ENCODE results near the gene DHX30. TPM values are rescaled to one million over a fixed set of nuclear protein-coding genes. Genes with fewer than 3 reads are reported as not detected.

DHX30 gene
- total RNA-seq, 2 experiments from 2014 or later = 96.6 to 102 TPM

DNA sequence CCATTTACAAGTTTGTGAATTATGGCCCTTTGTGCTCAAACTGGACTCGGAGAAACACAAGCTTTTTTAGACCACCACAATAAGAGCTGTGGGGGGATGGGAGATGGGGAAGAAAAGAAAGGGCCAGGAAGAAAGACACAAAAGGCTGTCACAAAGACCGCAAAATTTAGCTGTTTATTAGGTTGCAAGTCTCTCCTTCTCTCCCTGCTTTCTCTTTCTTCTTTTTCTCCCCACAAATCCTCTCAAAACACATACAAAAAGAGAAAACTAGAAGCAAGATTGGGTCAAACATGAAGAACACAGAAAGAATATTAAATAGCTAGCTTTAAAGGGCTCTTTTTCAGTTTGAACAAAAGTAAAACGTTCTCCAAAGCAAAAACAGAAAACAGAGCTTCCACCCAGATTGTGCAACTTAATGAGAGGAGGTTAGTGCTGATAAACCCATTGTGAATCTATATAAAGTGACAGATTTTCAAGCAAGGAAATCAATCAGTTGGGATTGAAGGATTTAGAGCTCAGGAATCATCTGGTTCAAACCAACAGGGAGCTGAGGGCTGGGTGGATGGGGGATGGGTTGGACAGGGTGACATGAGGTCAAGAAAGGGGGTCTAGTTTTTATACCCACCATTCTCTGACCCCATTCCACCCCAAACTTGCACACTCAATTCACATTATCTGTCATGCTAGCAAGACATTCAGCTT is 87.3 kb downstream of the DHX30 start:
- ChIA-PET CTCF (ENCODE audit: unreplicated experiment) (no interaction called here), POLR2A (interaction anchor here (0.8 to 1.1 kb wide), 5 partner anchors 9 to 65 kb away, joined by 3 read pairs; no protein-coding TSS in a partner anchor)
- no peak for DNase-seq (ENCODE audit: low spot score)
- H3K9me2 ChIP-seq (ENCODE audit: insufficient read depth, low read length) = no peaks in the 10 kb centered on the region
- intact Hi-C loops (cut with micrococcal nuclease; ENCODE audit: unreplicated experiment) = no loop called here
- H3K4me2 ChIP-seq (ENCODE audit: low read length) = no peak overlapping the region
- H3K27ac ChIP-seq (ENCODE audit: low read depth, low read length, poor library complexity, severe bottlenecking) = no peak overlapping the region
- no peaks in the 10 kb centered on the region for H3K79me2 ChIP-seq (ENCODE audit: insufficient read depth, low read depth, low read length)
- H3K4me3 ChIP-seq (ENCODE audit: low read depth, low read length, poor library complexity, severe bottlenecking) = no peak overlapping the region
- H3K9me3 ChIP-seq (ENCODE audit: low read length) = no peaks in the 10 kb centered on the region
- H3K36me3 ChIP-seq (ENCODE audit: insufficient read depth, low read length) = peaks cover 5% of the 10 kb centered on the region; the same call in 1 of the 2 replicates
- H2AFZ ChIP-seq (ENCODE audit: low read length) = no peak overlapping the region
- no peaks in the 10 kb centered on the region for H4K20me1 ChIP-seq (ENCODE audit: insufficient read depth, low read length)
- peaks cover 2% of the 10 kb centered on the region for H3K4me1 ChIP-seq (ENCODE audit: insufficient read depth, low read length, poor library complexity, severe bottlenecking)
- TF ChIP-seq EZH2phosphoT487 (IDR thresholded peaks at IDR 0.05; ENCODE audit: borderline replicate concordance, low read depth, low read length) = no peak
- TF ChIP-seq, protein P1, sequence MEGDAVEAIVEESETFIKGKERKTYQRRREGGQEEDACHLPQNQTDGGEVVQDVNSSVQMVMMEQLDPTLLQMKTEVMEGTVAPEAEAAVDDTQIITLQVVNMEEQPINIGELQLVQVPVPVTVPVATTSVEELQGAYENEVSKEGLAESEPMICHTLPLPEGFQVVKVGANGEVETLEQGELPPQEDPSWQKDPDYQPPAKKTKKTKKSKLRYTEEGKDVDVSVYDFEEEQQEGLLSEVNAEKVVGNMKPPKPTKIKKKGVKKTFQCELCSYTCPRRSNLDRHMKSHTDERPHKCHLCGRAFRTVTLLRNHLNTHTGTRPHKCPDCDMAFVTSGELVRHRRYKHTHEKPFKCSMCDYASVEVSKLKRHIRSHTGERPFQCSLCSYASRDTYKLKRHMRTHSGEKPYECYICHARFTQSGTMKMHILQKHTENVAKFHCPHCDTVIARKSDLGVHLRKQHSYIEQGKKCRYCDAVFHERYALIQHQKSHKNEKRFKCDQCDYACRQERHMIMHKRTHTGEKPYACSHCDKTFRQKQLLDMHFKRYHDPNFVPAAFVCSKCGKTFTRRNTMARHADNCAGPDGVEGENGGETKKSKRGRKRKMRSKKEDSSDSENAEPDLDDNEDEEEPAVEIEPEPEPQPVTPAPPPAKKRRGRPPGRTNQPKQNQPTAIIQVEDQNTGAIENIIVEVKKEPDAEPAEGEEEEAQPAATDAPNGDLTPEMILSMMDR (conservative IDR thresholded peaks at IDR 0.05; ENCODE audit: low read length) = no peak
- no TSS peak for BruUV-seq (replicated peaks)

DNA sequence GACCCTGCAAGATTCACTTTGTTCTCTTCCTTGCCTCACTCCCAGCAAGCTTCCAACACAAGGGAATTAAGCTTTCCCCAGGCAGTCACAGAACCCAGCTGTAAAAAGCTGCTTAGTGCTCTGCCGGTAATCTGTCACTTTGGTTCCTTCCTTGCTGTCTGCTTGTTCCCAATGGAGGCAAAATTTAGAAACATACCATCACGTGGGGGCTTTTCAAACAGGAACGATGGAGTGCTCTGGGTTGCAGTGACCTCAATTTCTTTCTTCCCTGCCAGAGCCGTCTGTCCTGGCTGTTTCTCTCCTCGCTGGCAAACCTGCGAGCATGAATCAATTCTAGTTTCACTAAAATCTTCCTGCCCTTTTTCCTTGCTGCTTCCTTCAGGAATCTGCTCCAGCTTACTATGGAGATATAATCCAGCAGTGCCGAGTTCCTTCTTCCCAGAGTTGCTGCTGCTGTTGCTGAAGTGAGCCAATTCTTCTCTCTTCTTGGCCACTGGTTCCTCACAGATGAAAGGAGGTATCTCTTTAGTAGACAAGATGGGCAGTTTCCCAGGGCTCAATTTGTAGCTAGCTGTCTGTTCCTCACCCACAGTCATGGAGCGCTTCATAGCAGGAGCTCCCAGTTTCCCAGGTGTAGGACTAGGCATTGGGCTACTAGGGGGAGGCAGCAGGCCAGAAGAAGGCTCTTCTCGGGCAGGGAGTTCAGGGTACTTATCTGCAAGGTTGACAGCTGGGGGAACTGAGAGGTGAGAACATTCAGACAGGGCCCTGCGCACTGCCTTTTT is 88.1 kb downstream of the DHX30 start:
- POLR2A ChIA-PET = interaction anchor here (0.8 to 1.0 kb wide), 2 partner anchors 9 to 10 kb away, joined by 3 read pairs; no protein-coding TSS in a partner anchor
- H3K36me3 ChIP-seq (ENCODE audit: insufficient read depth, low read length) = peaks cover 5% of the 10 kb centered on the region; the same call in 1 of the 2 replicates
- H3K27ac ChIP-seq (ENCODE audit: low read depth, low read length, poor library complexity, severe bottlenecking) = no peak overlapping the region
- no peak for TF ChIP-seq EZH2phosphoT487 (IDR thresholded peaks at IDR 0.05; ENCODE audit: borderline replicate concordance, low read depth, low read length)
- H3K9me3 ChIP-seq (ENCODE audit: low read length) = no peaks in the 10 kb centered on the region
- no peaks in the 10 kb centered on the region for H4K20me1 ChIP-seq (ENCODE audit: insufficient read depth, low read length)
- no peak overlapping the region for H3K4me3 ChIP-seq (ENCODE audit: low read depth, low read length, poor library complexity, severe bottlenecking)
- DNase-seq (ENCODE audit: low spot score) = no peak
- H2AFZ ChIP-seq (ENCODE audit: low read length) = no peak overlapping the region
- H3K9me2 ChIP-seq (ENCODE audit: insufficient read depth, low read length) = no peaks in the 10 kb centered on the region
- H3K4me2 ChIP-seq (ENCODE audit: low read length) = no peak overlapping the region
- no TSS peak for BruUV-seq (replicated peaks)
- no peaks in the 10 kb centered on the region for H3K4me1 ChIP-seq (ENCODE audit: insufficient read depth, low read length, poor library complexity, severe bottlenecking)
- CTCF ChIA-PET (ENCODE audit: unreplicated experiment) = no interaction called here
- intact Hi-C loops (cut with micrococcal nuclease; ENCODE audit: unreplicated experiment) = no loop called here
- no peaks in the 10 kb centered on the region for H3K79me2 ChIP-seq (ENCODE audit: insufficient read depth, low read depth, low read length)

DNA sequence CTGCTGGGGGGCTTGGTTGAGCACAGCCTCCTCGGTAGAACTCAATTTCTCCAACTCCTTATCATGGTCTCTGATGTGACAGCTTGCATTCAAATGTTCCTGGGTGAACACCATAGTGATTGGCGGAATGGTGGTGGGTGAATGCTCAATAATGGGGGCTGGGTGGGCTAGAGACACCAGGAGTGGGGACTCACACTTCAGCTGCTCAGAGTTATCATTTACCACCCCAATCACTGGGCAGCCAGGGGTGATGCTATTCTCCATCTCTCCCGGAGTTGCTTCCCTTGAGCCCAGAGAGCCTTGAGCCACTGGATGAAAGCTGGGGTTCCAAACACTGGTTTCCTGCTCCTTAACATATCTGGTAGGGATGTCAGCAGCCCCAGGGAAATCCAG is 88.7 kb downstream of the DHX30 start:
- BruUV-seq (replicated peaks) = no TSS peak
- ChIA-PET POLR2A (no interaction called here), CTCF (ENCODE audit: unreplicated experiment) (no interaction called here)
- TF ChIP-seq, protein P1 (conservative IDR thresholded peaks at IDR 0.05; ENCODE audit: low read length) = no peak
- TF ChIP-seq EZH2phosphoT487 (IDR thresholded peaks at IDR 0.05; ENCODE audit: borderline replicate concordance, low read depth, low read length) = no peak
- no peak for DNase-seq (ENCODE audit: low spot score)
- Histone ChIP-seq H3K4me3 (ENCODE audit: low read depth, low read length, poor library complexity, severe bottlenecking) (no peak overlapping the region), H3K27ac (ENCODE audit: low read depth, low read length, poor library complexity, severe bottlenecking) (no peak overlapping the region), H3K79me2 (ENCODE audit: insufficient read depth, low read depth, low read length) (no peaks in the 10 kb centered on the region), H3K9me3 (ENCODE audit: low read length) (no peaks in the 10 kb centered on the region), H3K9me2 (ENCODE audit: insufficient read depth, low read length) (no peaks in the 10 kb centered on the region), H2AFZ (ENCODE audit: low read length) (no peak overlapping the region), H4K20me1 (ENCODE audit: insufficient read depth, low read length) (no peaks in the 10 kb centered on the region), H3K4me1 (ENCODE audit: insufficient read depth, low read length, poor library complexity, severe bottlenecking) (no peaks in the 10 kb centered on the region), H3K4me2 (ENCODE audit: low read length) (no peak overlapping the region), H3K36me3 (ENCODE audit: insufficient read depth, low read length) (peaks cover 5% of the 10 kb centered on the region; the same call in 1 of the 2 replicates)
- intact Hi-C loops (cut with micrococcal nuclease; ENCODE audit: unreplicated experiment) = no loop called here
